T-cell (primary cell): ENCODE results near the gene RGS7. TPM values are rescaled to one million over a fixed set of nuclear protein-coding genes. Genes with fewer than 3 reads are reported as not detected.
"Not testable (repeated sequence)": the region's sequence is repeated elsewhere in the genome, so short reads cannot be mapped to it uniquely, and the experiment has no call there.

Experiments
- ATAC-seq, 4 experiments: fragments of 200-7000 bp in 3 of 4; fragments of 150-1000 bp in 1 of 4; cut with Tn5 transposase; replicated peaks in 1 of 4; 1 replicate in 3 of 4; 2 replicates in 1 of 4; pipeline ENCODE4 v1.10.0; 2021; ENCODE audit warnings: moderate library complexity in 3 of 4, mild to moderate bottlenecking in 2 of 4, moderate number of reproducible peaks in 1 of 4
- CTCF ChIA-PET, 2 donors: fragments of 300-600 bp; sonication (Branson Sonifier 250); formaldehyde crosslinking; loops; one replicate each; lab custom pipeline; 2022; ENCODE audit warnings: antibody characterized with exemption in 2 of 2; lab: Charles Lee
- POLR2A ChIA-PET, 2 donors: fragments of 300-600 bp; sonication (Branson Sonifier 250); formaldehyde crosslinking; loops; one replicate each; lab custom pipeline; 2022; ENCODE audit warnings: antibody characterized with exemption in 2 of 2; lab: Charles Lee
- DNase-seq, 35 experiments: peaks; one replicate each; pipeline versions ENCODE4 v3.0.0 to v3.0.0-alpha.2; 2013 to 2023
- H3K27ac ChIP-seq: one replicate; pipeline ENCODE4 v1.5.1; 2013; ENCODE audit warnings: low read length
- H3K27me3 ChIP-seq, 2 experiments: replicated peaks in 1 of 2; 1 replicate in 1 of 2; 2 replicates in 1 of 2; pipeline versions ENCODE4 v1.6.1 to v1.7.0; 2013; ENCODE audit warnings: low read length in 1 of 2, mixed read lengths in 1 of 2; ENCODE audit not compliant: control insufficient read depth in 2 of 2, insufficient read depth in 2 of 2; ENCODE audit errors: extremely low read depth in 1 of 2
- H3K36me3 ChIP-seq, 2 donors: 1 replicate in 1 of 2; 2 replicates in 1 of 2; pipeline versions ENCODE4 v1.6.1 to v1.7.0; 2013; ENCODE audit warnings: low read length in 1 of 2; ENCODE audit not compliant: control insufficient read depth in 2 of 2, insufficient read depth in 1 of 2; ENCODE audit errors: extremely low read depth in 1 of 2
- H3K4me1 ChIP-seq, 2 experiments: 1 replicate in 1 of 2; 2 replicates in 1 of 2; pipeline versions ENCODE4 v1.6.1 to v1.7.0; 2013; ENCODE audit warnings: low read length in 2 of 2, mixed read lengths in 1 of 2; ENCODE audit not compliant: insufficient read depth in 2 of 2, control insufficient read depth in 1 of 2; ENCODE audit errors: extremely low read depth in 1 of 2
- H3K4me3 ChIP-seq, 2 donors: 1 replicate in 1 of 2; 2 replicates in 1 of 2; pipeline versions ENCODE4 v1.5.1 to v1.7.0; 2013; ENCODE audit warnings: mild to moderate bottlenecking in 2 of 2, low read length in 1 of 2, moderate library complexity in 1 of 2; ENCODE audit not compliant: control insufficient read depth in 1 of 2; ENCODE audit errors: extremely low read depth in 1 of 2
- H3K9me3 ChIP-seq: 2 replicates; pipeline ENCODE4 v1.7.0; 2013
- H3K27ac Mint-ChIP-seq, 2 donors: one replicate each; pipeline ENCODE4 v1.8.0; 2020 to 2021; ENCODE audit warnings: mild to moderate bottlenecking in 2 of 2, mixed read lengths in 2 of 2
- H3K27me3 Mint-ChIP-seq, 2 donors: one replicate each; pipeline ENCODE4 v1.8.0; 2021 to 2022; ENCODE audit warnings: mixed read lengths in 2 of 2
- H3K36me3 Mint-ChIP-seq: one replicate; pipeline ENCODE4 v1.8.0; 2021; ENCODE audit warnings: mixed read lengths
- H3K4me1 Mint-ChIP-seq, 3 donors: one replicate each; pipeline ENCODE4 v1.8.0; 2020 to 2022; ENCODE audit warnings: mixed read lengths in 3 of 3, mild to moderate bottlenecking in 1 of 3
- H3K4me3 Mint-ChIP-seq, 3 donors: one replicate each; pipeline ENCODE4 v1.8.0; 2020 to 2022; ENCODE audit warnings: mild to moderate bottlenecking in 3 of 3, mixed read lengths in 3 of 3, moderate library complexity in 3 of 3
- H3K9me3 Mint-ChIP-seq, 3 donors: one replicate each; pipeline ENCODE4 v1.8.0; 2020 to 2022; ENCODE audit warnings: mixed read lengths in 3 of 3
- WGBS: methylation state at CpG from one replicate; pipeline ENCODE4 v1.1.5; 2013; ENCODE audit warnings: missing lambda C conversion rate; ENCODE audit not compliant: insufficient coverage; 5-methylcytosine and 5-hydroxymethylcytosine counted together
- total RNA-seq, 35 experiments: library from RNA in 6 of 35; stranded (reverse) in 6 of 35; fragments of 120-200 nt in 1 of 35; gene quantifications; one replicate each; pipeline versions ENCODE4 v1.2.1 to v1.2.4 and lab custom pipeline; 2013 to 2026

RGS7 gene
- total RNA-seq, 5 donors from 2014 or later (not counting 1 experiment from before 2014, with no cell fraction given) = not detected

- Mint-ChIP-seq H3K27me3 (no peaks in the 10 kb centered on the region), H3K9me3 (peaks cover 0 to 8% (median 0%) of the 10 kb centered on the region in 3 donors), H3K36me3 (no peaks in the 10 kb centered on the region), H3K4me1 (no peaks in the 10 kb centered on the region), H3K4me3 (no peak overlapping the region), H3K27ac (no peak overlapping the region)
- CTCF ChIA-PET = no interaction called here
- Histone ChIP-seq H3K9me3 (no peaks in the 10 kb centered on the region), H3K36me3 (no peaks in the 10 kb centered on the region), H3K27ac (no peak overlapping the region), H3K4me1 (no peaks in the 10 kb centered on the region), H3K4me3 (no peak overlapping the region), H3K27me3 (no peaks in the 10 kb centered on the region)
- no peak for ATAC-seq
- no peak for DNase-seq
- POLR2A ChIA-PET = no interaction called here
- no CpG with 5 or more reads among the region's 5 CpGs for WGBS
These were observed 371.9 kb downstream of the RGS7 start for GRCh38 chr1:240985081-240985480.

GRCh38 chr1:240980342-240980741 is 376.7 kb downstream of the RGS7 start:
- H3K27me3 Mint-ChIP-seq = no peaks in the 10 kb centered on the region
- no peak for DNase-seq
- Histone ChIP-seq H3K27ac (no peak overlapping the region), H3K36me3 (no peaks in the 10 kb centered on the region), H3K4me1 (no peaks in the 10 kb centered on the region), H3K9me3 (no peaks in the 10 kb centered on the region), H3K27me3 (no peaks in the 10 kb centered on the region), H3K4me3 (no peak overlapping the region)
- no peaks in the 10 kb centered on the region for H3K4me1 Mint-ChIP-seq
- no peak for ATAC-seq
- no peak overlapping the region for H3K4me3 Mint-ChIP-seq
- POLR2A ChIA-PET = no interaction called here
- WGBS = no CpG with 5 or more reads among the region's 1 CpG
- peaks cover 0 to 20% (median 6%) of the 10 kb centered on the region in 3 donors for H3K9me3 Mint-ChIP-seq
- CTCF ChIA-PET = no interaction called here
- H3K27ac Mint-ChIP-seq = no peak overlapping the region
- no peaks in the 10 kb centered on the region for H3K36me3 Mint-ChIP-seq

- 100% methylated on average over 1 of the region's 1 CpG for WGBS
- H3K27me3 ChIP-seq = no peaks in the 10 kb centered on the region
- no peak overlapping the region for H3K4me3 Mint-ChIP-seq
- H3K27me3 Mint-ChIP-seq = no peaks in the 10 kb centered on the region
- H3K4me3 ChIP-seq = no peak overlapping the region
- DNase-seq (no peak), ATAC-seq (no peak)
- no peaks in the 10 kb centered on the region for H3K9me3 ChIP-seq
- H3K27ac Mint-ChIP-seq = no peak overlapping the region
- no peaks in the 10 kb centered on the region for H3K4me1 ChIP-seq
- ChIA-PET POLR2A (no interaction called here), CTCF (no interaction called here)
- H3K27ac ChIP-seq = no peak overlapping the region
- no peaks in the 10 kb centered on the region for H3K4me1 Mint-ChIP-seq
- H3K9me3 Mint-ChIP-seq = peaks cover 0 to 12% (median 9%) of the 10 kb centered on the region in 3 donors
- H3K36me3 Mint-ChIP-seq = no peaks in the 10 kb centered on the region
- H3K36me3 ChIP-seq = no peaks in the 10 kb centered on the region
These were observed 380.3 kb downstream of the RGS7 start for GRCh38 chr1:240976685-240977084.

GRCh38 chr1:240973875-240974274 is 383.1 kb downstream of the RGS7 start:
- no peaks in the 10 kb centered on the region for H3K4me1 ChIP-seq
- no peak overlapping the region for H3K27ac ChIP-seq
- H3K27me3 Mint-ChIP-seq = no peaks in the 10 kb centered on the region
- H3K36me3 Mint-ChIP-seq = no peaks in the 10 kb centered on the region
- WGBS = 100% methylated on average over 1 of the region's 3 CpGs
- no peaks in the 10 kb centered on the region for H3K36me3 ChIP-seq
- H3K4me1 Mint-ChIP-seq = no peaks in the 10 kb centered on the region
- no peak overlapping the region for H3K4me3 Mint-ChIP-seq
- H3K27ac Mint-ChIP-seq = no peak overlapping the region
- peaks cover 4 to 14% (median 8%) of the 10 kb centered on the region in 3 donors for H3K9me3 Mint-ChIP-seq
- H3K4me3 ChIP-seq = no peak overlapping the region
- no peaks in the 10 kb centered on the region for H3K27me3 ChIP-seq
- ChIA-PET CTCF (no interaction called here), POLR2A (no interaction called here)
- H3K9me3 ChIP-seq = no peaks in the 10 kb centered on the region
- ATAC-seq (no peak), DNase-seq (no peak)

- H3K36me3 Mint-ChIP-seq, H3K4me3 ChIP-seq, H3K4me3 Mint-ChIP-seq, H3K9me3 ChIP-seq, CTCF ChIA-PET, H3K27ac Mint-ChIP-seq, DNase-seq, H3K27me3 ChIP-seq, H3K4me1 ChIP-seq, H3K36me3 ChIP-seq, H3K27ac ChIP-seq, POLR2A ChIA-PET, H3K27me3 Mint-ChIP-seq, ATAC-seq, H3K4me1 Mint-ChIP-seq: not testable (repeated sequence)
- H3K9me3 Mint-ChIP-seq = peaks cover 4 to 11% (median 8%) of the 10 kb centered on the region in 3 donors
- WGBS = no CpG with 5 or more reads among the region's 4 CpGs
These were observed 384.9 kb downstream of the RGS7 start for GRCh38 chr1:240972059-240972458.

- Mint-ChIP-seq H3K27me3 (no peaks in the 10 kb centered on the region), H3K4me3 (no peak overlapping the region), H3K36me3 (no peaks in the 10 kb centered on the region), H3K4me1 (no peaks in the 10 kb centered on the region), H3K9me3 (peaks cover 4 to 6% (median 5%) of the 10 kb centered on the region in 3 donors), H3K27ac (no peak overlapping the region)
- 70% methylated on average over 2 of the region's 4 CpGs for WGBS
- ATAC-seq (no peak), DNase-seq (no peak)
- Histone ChIP-seq H3K27me3 (no peaks in the 10 kb centered on the region), H3K9me3 (no peaks in the 10 kb centered on the region), H3K4me3 (no peak overlapping the region), H3K27ac (no peak overlapping the region), H3K4me1 (no peaks in the 10 kb centered on the region), H3K36me3 (no peaks in the 10 kb centered on the region)
- CTCF ChIA-PET = no interaction called here
- POLR2A ChIA-PET = no interaction called here
These were observed 386.8 kb downstream of the RGS7 start for GRCh38 chr1:240970253-240970652.

- H3K4me1 Mint-ChIP-seq = no peaks in the 10 kb centered on the region
- POLR2A ChIA-PET = no interaction called here
- WGBS = 83% methylated on average over 1 of the region's 5 CpGs
These were observed 388.1 kb downstream of the RGS7 start for GRCh38 chr1:240968864-240969263.

More at GRCh38 chr1:240968864-240969263, 388.1 kb downstream of the RGS7 start:
- H3K27me3 ChIP-seq = no peaks in the 10 kb centered on the region
- Mint-ChIP-seq H3K4me3 (no peak overlapping the region), H3K27ac (no peak overlapping the region), H3K9me3 (peaks cover 2 to 6% (median 4%) of the 10 kb centered on the region in 3 donors), H3K27me3 (no peaks in the 10 kb centered on the region), H3K36me3 (no peaks in the 10 kb centered on the region)
- no peak overlapping the region for H3K4me3 ChIP-seq
- CTCF ChIA-PET = no interaction called here
- no peak for ATAC-seq
- no peak for DNase-seq
- no peaks in the 10 kb centered on the region for H3K4me1 ChIP-seq
- no peaks in the 10 kb centered on the region for H3K36me3 ChIP-seq
- H3K27ac ChIP-seq = no peak overlapping the region
- H3K9me3 ChIP-seq = no peaks in the 10 kb centered on the region
